Measurements from ENCODE around the gene ALOX15.

GRCh38 chr17:4587803-4588202, 53.7 kb downstream of the ALOX15 start:
- TF ChIP-seq EZH2 (IDR thresholded peaks at IDR 0.05), result no peak
- no peak for TF ChIP-seq POLR2AphosphoS5 (IDR thresholded peaks at IDR 0.05; ENCODE audit: borderline replicate concordance, low read depth, low read length)

Data from SK-N-MC (cell line).